DND-41 (cell line): ENCODE measurements around the gene PARN.
A peak's percentile ranks its signal among the peaks of the same experiment; 100 is the strongest.
"Not testable (repeated sequence)": the region's sequence is repeated elsewhere in the genome, so short reads cannot be mapped to it uniquely, and the experiment has no call there.

Experiments used
- ATAC-seq: fragments of 200-7000 bp; cut with Tn5 transposase; 3 replicates; pipeline ENCODE4 v1.9.1; 2021; ENCODE audit warnings: low read depth; ENCODE audit not compliant: insufficient read depth
- DNase-seq: peaks from one replicate; pipeline ENCODE4 v3.0.0-alpha.2; 2020
- H2AFZ ChIP-seq: 2 replicates; pipeline ENCODE4 v1.6.0; 2012; ENCODE audit warnings: low read depth, low read length
- H3K27ac ChIP-seq: 2 replicates; pipeline ENCODE4 v1.5.1; 2012; ENCODE audit warnings: low read length, inconsistent platforms
- H3K27me3 ChIP-seq: fragments of 200-600 bp; sonication (generic); 2 replicates; pipeline ENCODE4 v1.6.0; 2012; ENCODE audit warnings: low read length, mild to moderate bottlenecking, inconsistent platforms; ENCODE audit not compliant: insufficient read depth, poor library complexity
- H3K36me3 ChIP-seq: 2 replicates; pipeline ENCODE4 v1.5.1; 2012; ENCODE audit warnings: low read length, inconsistent platforms; ENCODE audit not compliant: insufficient read depth
- H3K4me1 ChIP-seq: 2 replicates; pipeline ENCODE4 v1.5.1; 2012; ENCODE audit warnings: mild to moderate bottlenecking, low read length; ENCODE audit not compliant: insufficient read depth
- H3K4me2 ChIP-seq: 2 replicates; pipeline ENCODE4 v1.6.0; 2012; ENCODE audit warnings: mild to moderate bottlenecking, moderate library complexity, low read length, inconsistent platforms; ENCODE audit not compliant: insufficient read depth
- H3K4me3 ChIP-seq, 2 experiments: fragments of 200-600 bp in 1 of 2; shearing (Covaris generic) in 1 of 2; 2 replicates each; pipeline ENCODE4 v1.5.1; 2012 to 2016; ENCODE audit warnings: inconsistent platforms in 2 of 2, low read length in 2 of 2, mild to moderate bottlenecking in 2 of 2, low read depth in 1 of 2, moderate library complexity in 1 of 2
- H3K79me2 ChIP-seq: 2 replicates; pipeline ENCODE4 v1.6.0; 2012; ENCODE audit warnings: low read length, inconsistent platforms; ENCODE audit not compliant: insufficient read depth
- H3K9ac ChIP-seq: 2 replicates; pipeline ENCODE4 v1.6.0; 2012; ENCODE audit warnings: low read depth, mild to moderate bottlenecking, inconsistent platforms, low read length, moderate library complexity
- H3K9me3 ChIP-seq: 2 replicates; pipeline ENCODE4 v1.5.1; 2012; ENCODE audit warnings: low read length, moderate library complexity, mild to moderate bottlenecking, inconsistent platforms; ENCODE audit not compliant: insufficient read depth, severe bottlenecking
- H4K20me1 ChIP-seq: 2 replicates; pipeline ENCODE4 v1.6.0; 2012; ENCODE audit warnings: low read length; ENCODE audit not compliant: insufficient read depth
- CTCF ChIP-seq: IDR thresholded peaks from 2 replicates; pipeline ENCODE4 v1.5.1; 2012; ENCODE audit warnings: borderline replicate concordance, low read length, moderate library complexity, mild to moderate bottlenecking; ENCODE audit not compliant: poor library complexity, severe bottlenecking; ENCODE audit errors: extremely low read depth
- EZH2 ChIP-seq: IDR thresholded peaks from 3 replicates; pipeline ENCODE4 v1.6.1; 2012; ENCODE audit warnings: borderline replicate concordance, low read depth, mild to moderate bottlenecking, moderate library complexity, low read length, inconsistent platforms; ENCODE audit not compliant: severe bottlenecking

The PARN gene

DNA sequence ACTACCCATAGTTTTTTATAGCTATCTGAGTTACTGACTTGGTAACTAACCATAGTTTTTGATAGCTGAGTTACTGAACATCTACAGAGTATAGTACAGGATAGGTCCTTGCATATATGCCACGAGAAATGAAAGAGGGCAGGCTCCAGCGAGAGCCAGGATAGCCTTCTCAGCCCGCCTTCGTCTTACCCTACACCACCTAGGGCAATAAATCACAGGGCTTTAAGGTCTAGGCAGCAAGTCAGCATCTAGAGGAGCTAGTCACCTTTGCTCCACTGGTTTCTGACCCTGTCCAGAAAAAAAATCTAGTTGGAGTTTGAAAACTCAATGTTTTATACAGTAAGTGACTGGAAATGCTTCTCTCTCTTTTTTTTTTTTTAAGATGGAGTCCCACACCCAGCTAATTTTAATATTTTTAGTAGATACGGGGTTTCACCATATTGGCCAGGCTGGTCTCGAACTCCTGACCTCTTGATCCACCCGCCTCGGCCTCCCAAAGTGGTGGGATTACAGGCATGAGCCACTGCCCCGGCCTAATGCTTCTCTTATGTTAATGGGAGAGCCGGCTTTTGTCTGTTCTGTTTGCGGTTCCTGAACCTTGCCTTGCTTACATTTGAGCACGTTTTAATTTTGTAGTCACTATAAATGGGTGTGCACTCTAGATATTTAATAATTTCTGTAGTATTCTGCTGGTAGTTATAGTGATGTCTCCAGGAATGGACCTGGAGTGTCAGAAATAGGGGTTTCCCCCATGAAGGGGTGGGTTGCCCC is 5.5 kb upstream of the PARN start:
- Histone ChIP-seq H3K4me3 (no peak overlapping the region), H3K4me2 (peak overlapping the region; percentile 66; the same call in 1 of the 2 replicates), H2AFZ (no peak overlapping the region), H4K20me1 (peaks cover 64% of the 10 kb centered on the region), H3K9me3 (no peaks in the 10 kb centered on the region), H3K4me1 (peaks cover 36% of the 10 kb centered on the region), H3K79me2 (peaks cover 89% of the 10 kb centered on the region), H3K27ac (no peak overlapping the region), H3K27me3 (no peaks in the 10 kb centered on the region), H3K36me3 (peaks cover 48% of the 10 kb centered on the region), H3K9ac (no peak overlapping the region)
- TF ChIP-seq EZH2 (no peak), CTCF (no peak)
- no peak for ATAC-seq
- no peak for DNase-seq

DNA sequence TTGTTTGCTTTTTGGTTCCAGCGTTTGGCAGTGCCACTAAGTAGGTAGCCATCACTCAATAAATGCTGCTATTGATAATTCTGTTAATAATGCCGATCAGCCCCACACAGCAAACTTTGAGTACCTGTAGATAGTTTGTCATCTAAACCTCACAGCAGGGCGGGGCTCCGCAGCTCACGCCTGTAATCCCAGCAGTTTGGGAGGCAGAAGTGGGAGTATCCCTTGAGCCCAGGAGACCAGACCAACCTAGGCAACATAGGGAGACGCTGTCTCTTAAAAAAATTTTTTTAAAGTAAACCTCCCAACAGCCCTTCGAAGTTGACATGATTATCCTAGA is 4.3 kb upstream of the PARN start:
- Histone ChIP-seq H2AFZ (no peak overlapping the region), H3K27ac (no peak overlapping the region), H3K36me3 (peaks cover 45% of the 10 kb centered on the region), H3K9me3 (no peaks in the 10 kb centered on the region), H3K4me2 (peak overlapping the region; percentile 66), H3K79me2 (peaks cover 83% of the 10 kb centered on the region), H3K4me3 (peak overlapping the region in 1 of 2 experiments; percentile 89; a peak in 2 of 4 replicates), H4K20me1 (peaks cover 52% of the 10 kb centered on the region), H3K4me1 (peaks cover 42% of the 10 kb centered on the region), H3K9ac (peak overlapping the region; percentile 86; the same call in 1 of the 2 replicates), H3K27me3 (no peaks in the 10 kb centered on the region)
- TF ChIP-seq CTCF (no peak), EZH2 (no peak)
- DNase-seq = no peak
- no peak for ATAC-seq

- Histone ChIP-seq H2AFZ (peak within 1 kb of the TSS; percentile 65), H3K9me3 (no peaks in the 10 kb centered on the region), H3K36me3 (peaks cover 41% of the 10 kb centered on the region), H3K4me2 (peak within 1 kb of the TSS; percentile 66), H3K9ac (peak within 1 kb of the TSS; percentile 86), H3K27ac (peak within 1 kb of the TSS; percentile 93), H3K79me2 (peaks cover 83% of the 10 kb centered on the region), H3K27me3 (no peaks in the 10 kb centered on the region), H3K4me1 (peaks cover 56% of the 10 kb centered on the region), H4K20me1 (peaks cover 38% of the 10 kb centered on the region), H3K4me3 (peak within 1 kb of the TSS; percentile 67 to 89)
- ATAC-seq (peak; percentile 82), DNase-seq (peak; percentile 99)
- TF ChIP-seq CTCF (no peak), EZH2 (no peak)
These were observed 2.9 kb upstream of the PARN start, which contains the start of gene BFAR for GRCh38 chr16:14632693-14633569. TSS of gene BFAR (plus strand) at chr16:14632951. CDS start at chr16:14644347, 11,396 bp downstream.

DNA sequence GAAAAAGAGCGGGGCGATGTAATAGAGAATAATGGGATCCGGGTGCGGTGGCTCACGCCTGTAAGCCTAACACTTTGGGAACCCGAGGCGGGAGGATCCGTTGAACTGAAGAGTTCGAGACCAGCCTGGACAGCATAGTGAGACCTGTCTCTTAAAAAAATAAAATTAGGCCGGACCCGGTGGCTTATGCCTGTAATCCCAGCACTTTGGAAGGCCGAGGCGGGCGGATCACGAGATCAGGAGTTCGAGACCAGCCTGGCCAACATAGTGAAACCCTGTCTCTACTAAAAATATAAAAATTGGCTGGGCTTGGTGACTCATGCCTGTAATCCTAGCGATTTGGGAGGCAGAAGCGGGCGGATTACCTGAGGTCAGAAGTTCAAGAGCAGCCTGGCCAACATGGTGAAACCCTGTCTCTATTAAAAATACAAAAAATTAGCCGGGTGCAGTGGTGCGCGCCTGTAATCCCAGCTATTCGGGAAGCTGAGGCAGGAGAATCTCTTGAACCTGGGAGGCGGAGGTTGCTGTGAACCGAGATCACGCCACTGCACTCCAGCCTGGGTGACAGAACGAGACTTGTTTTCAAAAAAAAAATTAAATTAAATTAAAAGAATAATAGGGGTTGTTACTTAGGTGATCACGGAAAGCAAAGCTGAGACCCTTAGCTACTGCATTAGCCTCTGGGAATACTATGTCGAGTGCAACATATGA is 715 bp upstream of the PARN start:
- H2AFZ ChIP-seq = peak overlapping the region; percentile 90
- H3K36me3 ChIP-seq = peaks cover 53% of the 10 kb centered on the region
- H3K79me2 ChIP-seq = peaks cover 75% of the 10 kb centered on the region
- peak overlapping the region in 1 of 2 experiments; percentile 91; a peak in 2 of 4 replicates for H3K4me3 ChIP-seq
- not testable (repeated sequence) for ATAC-seq, DNase-seq, H3K9me3 ChIP-seq, H3K27me3 ChIP-seq
- peaks cover 68% of the 10 kb centered on the region for H3K4me1 ChIP-seq
- H3K9ac ChIP-seq = peak overlapping the region; percentile 95
- H4K20me1 ChIP-seq = peaks cover 23% of the 10 kb centered on the region
- peak overlapping the region; percentile 96 for H3K27ac ChIP-seq
- H3K4me2 ChIP-seq = peak overlapping the region; percentile 82
